Uterus (tissue), 2 donors: ENCODE measurements around the gene CKB.
"Not testable (repeated sequence)": the region's sequence is repeated elsewhere in the genome, so short reads cannot be mapped to it uniquely, and the experiment has no call there.

Experiments
- CTCF ChIP-seq, 4 experiments: fragments of 200-600 bp in 2 of 4; fragments of 450-650 bp in 2 of 4; sonication (generic) in 2 of 4; IDR thresholded peaks; one replicate each; pipeline ENCODE4 v1.5.1; 2016 to 2019; ENCODE audit warnings: antibody characterized with exemption in 4 of 4, mild to moderate bottlenecking in 2 of 4, moderate library complexity in 1 of 4
- POLR2A ChIP-seq, 2 donors: fragments of 450-650 bp; IDR thresholded peaks; one replicate each; pipeline ENCODE4 v1.6.1; 2016; ENCODE audit warnings: antibody characterized with exemption in 2 of 2, mild to moderate bottlenecking in 1 of 2, moderate library complexity in 1 of 2

GRCh38 chr14:103512180-103512579 lies 10.4 kb downstream of the CKB start:
- TF ChIP-seq CTCF, POLR2A (IDR thresholded peaks at IDR 0.05): not testable (repeated sequence)
